GM12864 (cell line): ENCODE results near the gene MLLT3.

Experiments
- DNase-seq: peaks from one replicate; pipeline ENCODE4 v3.0.0-alpha.2; 2011; ENCODE audit warnings: low read depth
- H3K4me3 ChIP-seq: 2 replicates; pipeline ENCODE4 v1.5.1; 2011; ENCODE audit warnings: mild to moderate bottlenecking, low read depth, low read length, control low read depth
- CTCF ChIP-seq: IDR thresholded peaks from 2 replicates; pipeline ENCODE4 v1.5.1; 2011; ENCODE audit warnings: low read depth, mild to moderate bottlenecking, moderate library complexity, low read length, control low read depth, inconsistent platforms; ENCODE audit errors: missing control alignments

The MLLT3 gene

GRCh38 chr9:20335668-20336332, 286.5 kb downstream of the MLLT3 start:
- no peak overlapping the region for H3K4me3 ChIP-seq
- no peak for DNase-seq
- no peak for TF ChIP-seq CTCF

GRCh38 chr9:20333991-20334390, 288.3 kb downstream of the MLLT3 start:
- no peak for TF ChIP-seq CTCF
- H3K4me3 ChIP-seq, result no peak overlapping the region
- DNase-seq, result no peak

DNA sequence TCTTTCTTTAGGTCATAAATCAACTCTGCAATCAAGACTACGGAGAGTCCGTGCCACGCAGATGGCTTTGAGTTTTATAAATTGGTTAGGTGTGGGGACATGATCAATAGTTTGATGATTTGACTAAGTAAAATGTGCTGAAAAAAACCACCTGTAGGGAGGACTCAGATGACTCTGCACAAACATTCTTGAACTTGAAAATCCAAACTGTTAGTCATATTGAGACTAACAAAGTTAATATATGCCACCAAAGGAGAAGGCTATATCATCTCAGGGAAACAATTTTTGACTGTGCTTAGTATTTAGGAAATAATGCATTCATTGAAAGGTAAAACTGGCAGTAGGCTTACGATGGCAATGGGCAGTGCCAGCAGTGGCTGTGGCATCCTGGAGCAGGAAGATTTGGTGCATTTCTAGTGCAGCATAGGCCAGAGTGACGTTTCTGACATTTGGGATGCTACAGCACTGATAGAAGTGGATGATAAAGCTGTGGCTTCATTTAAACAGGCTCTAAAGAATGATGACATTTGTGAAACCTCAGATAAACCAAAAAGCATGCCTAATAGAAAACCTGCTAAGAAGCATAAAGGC, 291.1 kb downstream of the MLLT3 start:
- TF ChIP-seq CTCF, result no peak
- no peak overlapping the region for H3K4me3 ChIP-seq
- no peak for DNase-seq

DNA sequence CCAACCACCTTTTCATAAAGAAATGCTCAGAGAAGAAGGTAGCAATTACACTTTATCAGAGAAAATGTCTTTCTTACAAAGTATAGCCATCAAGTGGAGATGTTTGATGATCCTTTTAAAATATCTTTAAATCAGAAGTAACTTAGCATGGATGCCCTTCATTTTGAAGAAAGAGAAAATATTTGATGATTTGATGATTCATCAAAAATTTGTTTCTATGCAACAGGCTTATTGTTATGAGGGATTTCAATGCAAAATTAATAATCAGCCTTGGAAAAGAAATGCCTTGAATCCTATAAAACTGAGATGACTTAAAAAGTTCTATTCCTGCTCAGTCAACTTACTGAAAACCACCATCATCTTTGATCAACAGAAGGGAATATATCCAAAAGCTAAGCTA, 291.6 kb downstream of the MLLT3 start:
- no peak for DNase-seq
- no peak for TF ChIP-seq CTCF
- H3K4me3 ChIP-seq, result no peak overlapping the region

DNA sequence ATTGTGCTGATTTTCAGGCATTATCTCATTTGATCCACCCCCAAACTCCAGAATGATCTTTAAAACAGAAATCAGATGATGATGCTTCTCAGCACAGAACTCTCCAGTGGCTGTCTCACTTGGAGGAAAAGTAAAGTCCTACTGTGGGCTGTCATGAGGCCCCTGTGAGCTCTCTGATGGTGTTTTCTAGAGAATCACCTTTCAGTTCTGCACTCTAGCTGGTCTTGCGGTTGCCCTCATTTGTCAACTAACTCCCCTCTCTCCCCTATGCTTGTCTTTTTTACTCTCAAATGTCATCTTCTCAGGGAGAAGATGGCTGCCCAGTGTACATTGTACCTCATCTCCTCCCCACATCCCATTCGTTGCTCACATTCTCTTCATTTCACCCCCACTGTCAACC, 295.8 kb downstream of the MLLT3 start:
- H3K4me3 ChIP-seq, result no peak overlapping the region
- DNase-seq, result no peak
- no peak for TF ChIP-seq CTCF

DNA sequence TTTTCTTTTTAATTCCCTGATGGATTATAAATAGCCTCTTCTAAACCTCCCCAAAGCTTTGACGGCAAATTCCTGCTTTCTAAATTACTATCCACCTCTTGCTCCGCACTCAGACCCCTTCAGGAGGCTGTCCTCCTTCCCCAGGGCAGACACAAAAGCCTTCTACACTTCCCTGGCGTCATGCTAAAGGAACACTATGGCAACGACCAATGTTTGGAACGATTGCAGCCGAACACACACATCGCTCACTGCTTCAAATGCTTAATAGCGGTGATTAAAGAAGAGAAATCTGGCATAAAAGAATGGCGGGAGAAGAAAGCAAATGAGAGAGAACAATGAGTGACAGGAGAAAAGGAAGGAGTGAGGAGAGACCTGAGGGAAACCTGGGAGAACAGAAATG, 297.3 kb downstream of the MLLT3 start:
- TF ChIP-seq CTCF, result no peak
- no peak overlapping the region for H3K4me3 ChIP-seq
- DNase-seq, result no peak

- no peak for DNase-seq
- H3K4me3 ChIP-seq, result no peak overlapping the region
- no peak for TF ChIP-seq CTCF
Measured at GRCh38 chr9:20322212-20322611, 300.1 kb downstream of the MLLT3 start.
